Measurements from ENCODE around the gene UBE4A.
"Not testable (repeated sequence)": the region's sequence is repeated elsewhere in the genome, so short reads cannot be mapped to it uniquely, and the experiment has no call there.

Gene UBE4A

GRCh38 chr11:118402594-118402993 is 43.2 kb downstream of the UBE4A start:
- DNase-seq: not testable (repeated sequence)

- peak; percentile 98 for DNase-seq
These were observed 47.3 kb downstream of the UBE4A start for GRCh38 chr11:118406599-118407166.

GRCh38 chr11:118410055-118410745 is 50.8 kb downstream of the UBE4A start:
- no peak for DNase-seq

GRCh38 chr11:118411530-118411929 is 52.1 kb downstream of the UBE4A start:
- no peak for DNase-seq

DNA sequence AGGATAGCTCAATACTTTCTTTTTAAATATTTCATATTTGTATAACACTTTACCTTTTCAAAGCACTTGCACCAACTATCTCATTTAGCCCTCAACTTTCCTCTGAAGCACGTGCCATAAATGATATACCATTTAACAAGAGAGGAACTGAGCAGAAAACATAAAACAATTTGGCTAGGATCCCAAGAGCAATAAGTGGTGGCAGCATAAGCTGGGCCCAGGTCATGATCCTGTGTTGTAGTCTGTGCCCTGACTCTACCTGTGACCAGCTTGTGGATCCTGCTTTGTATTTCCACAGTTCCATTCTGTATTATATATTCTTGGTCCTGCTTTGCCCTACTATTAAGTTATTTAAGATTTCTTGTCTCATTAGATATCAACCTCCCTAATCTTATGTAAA is 53.5 kb downstream of the UBE4A start:
- peak; percentile 22 for DNase-seq

GRCh38 chr11:118415062-118415738 is 55.8 kb downstream of the UBE4A start:
- no peak for DNase-seq

GRCh38 chr11:118415739-118416068 is 56.3 kb downstream of the UBE4A start:
- DNase-seq: peak; percentile 85

DNA sequence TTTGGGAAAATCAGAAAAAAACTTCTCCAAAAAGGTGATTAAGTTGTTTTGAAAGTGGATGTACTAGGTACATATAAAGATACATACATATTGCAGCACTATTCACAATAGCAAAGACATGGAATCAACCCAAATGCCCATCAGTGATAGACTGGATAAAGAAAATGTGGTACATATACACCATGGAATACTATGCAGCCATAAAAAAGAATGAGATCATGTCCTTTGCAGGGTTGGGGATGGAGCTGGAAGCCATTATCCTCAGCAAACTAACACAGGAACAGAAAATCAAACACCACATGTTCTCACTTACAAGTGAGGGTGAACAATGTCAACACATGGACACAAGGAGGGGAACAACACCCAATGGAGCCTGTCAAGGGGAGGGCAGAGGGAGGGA is 57.5 kb downstream of the UBE4A start:
- DNase-seq: not testable (repeated sequence)

GRCh38 chr11:118417801-118418200 is 58.4 kb downstream of the UBE4A start:
- DNase-seq: no peak

GRCh38 chr11:118418766-118419165 is 59.4 kb downstream of the UBE4A start:
- DNase-seq: no peak

- DNase-seq: no peak
These were observed 68.3 kb downstream of the UBE4A start for GRCh38 chr11:118427707-118428106.

- DNase-seq: no peak
These were observed 71.6 kb downstream of the UBE4A start for GRCh38 chr11:118430956-118431355.

- no peak for DNase-seq
These were observed 74.7 kb downstream of the UBE4A start for GRCh38 chr11:118434123-118434552.

DNA sequence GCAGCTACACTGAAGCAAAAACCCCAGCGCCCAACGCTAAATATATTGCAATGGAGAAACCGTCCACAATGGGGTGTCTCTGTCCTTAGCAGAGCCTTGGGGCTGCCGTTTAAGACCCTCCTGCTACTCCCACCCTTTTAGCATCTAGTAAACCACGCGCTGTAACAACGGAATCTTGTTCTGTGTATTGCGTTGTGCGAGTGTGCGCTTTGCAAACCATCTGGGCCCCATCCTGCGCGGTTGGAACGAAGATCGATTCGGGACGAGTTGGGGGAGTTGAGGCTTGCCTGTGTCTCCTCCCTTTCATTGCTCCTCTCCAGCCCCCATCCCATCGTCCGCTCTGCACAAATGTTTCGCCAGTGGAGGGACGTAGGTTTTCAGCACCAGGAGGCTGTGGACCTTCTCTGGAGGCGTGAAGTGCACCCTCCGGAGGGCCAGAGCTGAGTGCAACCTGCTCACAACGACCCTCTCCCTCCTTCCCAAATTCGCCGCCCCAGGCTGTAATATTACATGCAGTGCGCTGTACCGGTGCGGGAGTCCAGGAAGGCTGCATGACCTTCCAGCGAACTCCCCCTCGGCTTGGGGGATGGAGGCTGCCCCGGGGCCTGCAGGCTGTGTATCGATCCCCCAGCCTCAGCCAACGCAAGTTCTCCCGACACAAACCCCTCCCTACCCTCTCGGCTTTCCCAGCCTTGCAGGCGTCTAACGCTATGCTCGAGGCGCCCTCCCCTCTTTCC is 75.3 kb downstream of the UBE4A start:
- no peak for DNase-seq

DNA sequence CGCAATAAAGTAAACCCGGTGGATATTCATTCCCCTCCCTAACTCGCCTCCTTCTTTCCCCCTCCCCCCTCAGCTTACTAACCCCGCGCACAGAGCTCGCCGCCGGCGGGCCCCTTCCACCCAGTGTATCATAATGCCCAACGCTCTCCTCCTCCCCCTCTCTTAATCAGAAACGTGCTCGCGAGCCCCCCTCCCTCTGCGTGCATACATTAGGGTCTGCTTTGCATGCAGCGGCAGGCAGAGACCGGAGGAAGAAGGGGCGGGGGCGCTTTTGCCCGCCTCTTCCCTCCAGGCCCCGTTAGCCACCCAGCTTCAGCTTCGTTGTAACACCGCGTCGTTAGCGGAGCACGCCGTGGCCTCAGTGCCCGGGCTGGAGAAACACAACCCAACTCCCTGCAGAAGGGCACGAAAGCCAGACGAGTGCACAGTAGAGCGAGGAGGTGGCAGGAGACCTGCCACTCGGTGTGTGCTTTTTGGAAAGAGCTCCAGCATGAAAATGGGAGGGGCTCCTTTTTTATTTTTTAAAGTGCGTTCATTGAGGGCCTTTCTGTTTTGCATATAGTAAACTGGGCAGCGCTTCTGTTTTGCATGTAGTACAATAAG is 76.0 kb downstream of the UBE4A start:
- peak; percentile 77 for DNase-seq

- DNase-seq: peak; percentile 98
These were observed 76.7 kb downstream of the UBE4A start, which contains the start of gene KMT2A for GRCh38 chr11:118435893-118436624. Gene KMT2A, plus strand, starts transcription at chr11:118436492. Its CDS starts 21 bp downstream, at chr11:118436513.

DNA sequence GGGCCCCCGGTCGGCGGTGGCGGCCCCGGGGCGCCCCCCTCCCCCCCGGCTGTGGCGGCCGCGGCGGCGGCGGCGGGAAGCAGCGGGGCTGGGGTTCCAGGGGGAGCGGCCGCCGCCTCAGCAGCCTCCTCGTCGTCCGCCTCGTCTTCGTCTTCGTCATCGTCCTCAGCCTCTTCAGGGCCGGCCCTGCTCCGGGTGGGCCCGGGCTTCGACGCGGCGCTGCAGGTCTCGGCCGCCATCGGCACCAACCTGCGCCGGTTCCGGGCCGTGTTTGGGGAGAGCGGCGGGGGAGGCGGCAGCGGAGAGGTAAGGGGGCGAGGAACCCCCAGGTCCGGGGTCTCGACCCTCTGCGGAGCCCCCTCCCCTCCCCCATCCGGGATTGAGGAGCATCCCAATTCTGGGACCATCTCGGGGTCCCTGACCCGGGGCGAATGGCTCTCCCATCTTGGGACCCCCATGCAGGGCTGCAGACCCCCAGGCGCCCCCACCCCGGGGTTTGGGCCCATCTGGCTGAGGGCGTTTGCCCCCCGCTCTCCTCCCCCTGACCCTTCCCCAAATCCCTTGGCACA is 77.3 kb downstream of the UBE4A start:
- DNase-seq: no peak

DNA sequence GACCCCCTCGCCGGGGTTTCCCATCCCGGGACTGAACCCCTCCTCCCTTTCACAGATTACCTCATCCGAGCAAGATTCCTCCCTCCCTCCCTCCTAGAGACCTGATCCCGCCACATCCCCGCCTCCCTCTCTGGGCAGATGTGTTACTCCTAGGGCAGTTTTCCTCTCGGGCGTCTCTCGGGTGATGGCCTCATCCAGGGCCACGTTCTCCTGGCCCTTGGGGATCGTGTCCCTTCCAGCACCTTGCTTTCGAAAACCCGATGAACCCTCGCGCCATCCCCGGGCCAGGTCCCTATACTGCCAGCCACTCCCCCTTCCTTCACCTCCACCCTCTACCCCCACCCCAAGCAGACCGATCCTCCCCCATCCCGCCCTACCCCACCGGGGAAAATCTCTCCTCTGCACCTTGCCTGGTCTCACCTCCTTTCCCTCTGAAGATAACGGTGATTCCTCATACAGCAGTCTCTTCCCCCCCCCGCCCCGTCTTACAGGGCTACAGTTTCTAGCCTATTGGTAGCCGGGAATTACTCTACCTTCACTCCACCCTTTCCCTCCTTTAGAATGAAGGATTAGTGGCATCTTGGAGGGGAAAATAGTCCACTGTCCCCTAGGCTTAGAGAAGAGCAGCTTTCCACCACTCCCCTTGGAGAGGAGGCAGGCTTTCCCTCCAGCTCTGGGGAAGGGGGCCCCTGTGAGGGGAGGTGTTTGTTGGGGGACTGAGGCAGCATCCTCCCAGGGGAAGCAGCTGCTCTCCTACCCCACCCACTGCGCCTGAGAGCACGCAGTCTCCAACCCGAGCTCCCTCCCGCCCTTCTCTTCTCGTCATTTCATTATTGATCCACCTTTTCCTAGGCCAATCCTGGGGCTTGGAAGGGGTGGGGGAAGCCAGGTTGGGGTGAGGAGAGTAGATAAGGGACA is 78.1 kb downstream of the UBE4A start:
- peak; percentile 26 for DNase-seq

DNA sequence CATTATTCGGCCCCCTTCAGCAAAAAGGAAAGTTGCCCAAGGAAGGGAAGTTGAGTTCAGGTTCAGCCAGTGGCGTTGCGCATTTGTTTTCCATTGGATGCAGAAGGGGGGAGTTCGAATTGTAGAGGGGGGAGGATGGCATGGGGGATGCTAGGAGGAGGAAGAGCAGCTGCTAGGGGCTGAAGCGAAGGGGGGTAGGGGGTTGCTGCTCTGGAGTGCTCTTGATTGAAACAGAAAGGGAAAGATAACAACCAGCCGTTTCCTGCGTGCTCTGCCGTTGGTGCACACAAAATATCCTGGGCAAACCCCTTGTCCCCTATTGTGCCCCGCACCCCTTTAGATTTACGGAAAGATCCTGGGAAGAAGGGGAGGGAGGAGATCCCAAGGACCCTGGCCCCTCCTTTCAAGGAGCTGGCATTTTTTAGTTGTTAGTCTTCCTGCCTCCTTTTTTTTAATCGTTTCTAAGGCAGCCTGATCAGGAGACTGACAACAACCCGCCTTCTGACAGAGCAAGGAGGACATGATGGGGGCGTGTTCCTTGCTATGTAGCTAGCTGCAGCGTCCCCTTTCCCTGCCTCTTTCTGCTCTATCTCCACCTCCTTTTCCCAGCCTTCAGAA is 79.0 kb downstream of the UBE4A start:
- peak; percentile 13 for DNase-seq

DNA sequence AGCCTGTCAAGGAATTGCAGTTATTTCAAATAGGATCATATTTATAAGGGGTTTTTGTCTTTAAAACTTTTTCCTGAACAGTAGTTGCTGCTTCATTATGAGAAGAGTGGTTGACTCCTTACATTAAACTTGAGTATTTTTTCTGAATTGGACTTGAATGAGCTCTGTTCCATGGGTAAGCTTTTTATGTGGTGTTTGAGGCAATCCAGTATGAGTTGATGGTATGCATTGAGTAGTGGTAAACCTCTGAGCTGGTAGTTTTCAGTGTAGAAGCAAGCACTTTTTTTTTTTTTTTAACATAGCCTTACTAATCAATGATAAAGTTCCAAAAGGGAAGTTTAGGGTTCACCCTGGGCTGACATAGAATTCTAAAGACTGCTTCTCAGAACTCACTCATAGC is 80.2 kb downstream of the UBE4A start:
- DNase-seq: no peak
